HepG2 (cell line): ENCODE results near the gene TNNI3K.

Experiments
- MYC ChIP-seq: sonication (generic); formaldehyde crosslinking; IDR thresholded peaks from 2 replicates; pipeline ENCODE4 v1.9.0; 2021; ENCODE audit warnings: missing genetic modification reagents, borderline replicate concordance
- NFYB ChIP-seq: sonication (generic); formaldehyde crosslinking; IDR thresholded peaks from 2 replicates; pipeline ENCODE4 v1.4.0; 2020; ENCODE audit warnings: missing genetic modification reagents

DNA sequence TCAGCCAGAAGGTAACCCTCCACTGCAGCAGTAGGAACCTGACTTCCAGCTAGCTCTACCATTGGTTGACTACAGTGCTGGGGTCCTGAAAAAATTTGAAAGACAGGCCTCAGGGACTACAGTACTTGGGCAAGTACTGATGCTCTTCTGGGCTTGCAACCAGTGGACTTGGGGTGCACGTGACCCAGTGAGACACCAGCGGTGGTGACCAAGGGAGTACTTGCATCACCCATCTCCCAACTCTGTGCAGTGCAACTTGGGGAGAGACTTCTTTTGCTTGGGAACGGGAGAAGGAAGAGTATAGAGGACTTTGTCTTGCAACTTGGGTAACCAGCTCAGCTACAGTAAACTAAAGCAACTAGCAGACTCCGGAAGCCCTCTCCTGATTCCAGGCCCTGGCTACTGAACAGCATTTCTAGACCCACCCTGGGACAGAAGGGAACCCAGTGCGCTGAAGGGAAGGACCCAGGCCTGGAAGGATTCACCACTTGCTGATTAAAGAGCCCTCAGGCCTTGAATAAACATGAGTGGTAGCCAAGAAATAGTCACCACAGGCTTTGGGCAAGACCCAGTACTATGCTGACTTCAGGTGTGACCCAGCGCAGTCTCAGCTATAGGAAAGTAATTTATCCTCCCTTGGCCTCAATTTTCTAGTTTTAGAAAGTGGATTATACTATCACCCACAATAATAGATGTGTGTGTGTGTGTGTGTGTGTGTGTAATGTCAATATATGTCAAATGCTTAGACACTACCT lies 45.6 kb downstream of the TNNI3K start:
- no peak for TF ChIP-seq NFYB (CRISPR knock-in tag)
- TF ChIP-seq MYC (CRISPR knock-in tag) = no peak
